ENCODE data around the gene CPLX3. TPM values are rescaled to one million over a fixed set of nuclear protein-coding genes. Genes with fewer than 3 reads are reported as not detected.
A peak's percentile ranks its signal among the peaks of the same experiment; 100 is the strongest.

The CPLX3 gene
- total and polyA plus RNA-seq, 2 donors (not counting 1 experiment from before 2014, with no cell fraction given), result not detected

GRCh38 chr15:74867466-74868038, 41.1 kb downstream of the CPLX3 start:
- Histone ChIP-seq H3K4me3 (replicated peaks in 1 of 4; ENCODE audit: control extremely low read depth in 1 of 4, insufficient read depth in 1 of 4, low read depth in 3 of 4, low read length in 4 of 4) (no peak overlapping the region), H3K36me3 (ENCODE audit: control insufficient read depth, insufficient read depth, low read length) (no peaks in the 10 kb centered on the region), H3K9ac (ENCODE audit: insufficient read depth, low read length) (no peak overlapping the region), H3K9me3 (ENCODE audit: control insufficient read depth, insufficient read depth, low read depth, low read length) (no peaks in the 10 kb centered on the region), H2AFZ (ENCODE audit: low read length) (no peak overlapping the region), H4K20me1 (ENCODE audit: control insufficient read depth, extremely low read depth, insufficient read depth, low read length) (no peaks in the 10 kb centered on the region), H3K4me2 (ENCODE audit: extremely low read depth, insufficient read depth, low read length) (no peak overlapping the region), H3K27ac (ENCODE audit: insufficient read depth, low read length) (no peak overlapping the region), H3K4me1 (ENCODE audit: control insufficient read depth, extremely low read depth, insufficient read depth, low read length) (peaks cover 4% of the 10 kb centered on the region), H3K79me2 (ENCODE audit: control insufficient read depth, insufficient read depth, low read length) (peaks cover 40% of the 10 kb centered on the region), H3K27me3 (ENCODE audit: control insufficient read depth, insufficient read depth, low read length) (no peaks in the 10 kb centered on the region)
- DNase-seq (ENCODE audit: low read depth in 2 of 2), result no peak
- no peak for TF ChIP-seq CTCF (conservative IDR thresholded peaks at IDR 0.05 in 1 of 2, IDR thresholded peaks at IDR 0.05 in 1 of 2; ENCODE audit: low read depth in 1 of 2, low read length in 2 of 2)
- TF ChIP-seq EZH2 (IDR thresholded peaks at IDR 0.05; ENCODE audit: low read length, missing control alignments), result no peak

GRCh38 chr15:74868059-74868458, 41.6 kb downstream of the CPLX3 start:
- H3K4me2 ChIP-seq (ENCODE audit: extremely low read depth, insufficient read depth, low read length), result no peak overlapping the region
- no peaks in the 10 kb centered on the region for H4K20me1 ChIP-seq (ENCODE audit: control insufficient read depth, extremely low read depth, insufficient read depth, low read length)
- no peaks in the 10 kb centered on the region for H3K27me3 ChIP-seq (ENCODE audit: control insufficient read depth, insufficient read depth, low read length)
- H3K27ac ChIP-seq (ENCODE audit: insufficient read depth, low read length), result no peak overlapping the region
- H3K36me3 ChIP-seq (ENCODE audit: control insufficient read depth, insufficient read depth, low read length), result no peaks in the 10 kb centered on the region
- H3K79me2 ChIP-seq (ENCODE audit: control insufficient read depth, insufficient read depth, low read length), result peaks cover 43% of the 10 kb centered on the region
- no peak overlapping the region for H3K4me3 ChIP-seq (replicated peaks in 1 of 4; ENCODE audit: control extremely low read depth in 1 of 4, insufficient read depth in 1 of 4, low read depth in 3 of 4, low read length in 4 of 4)
- no peak for TF ChIP-seq EZH2 (IDR thresholded peaks at IDR 0.05; ENCODE audit: low read length, missing control alignments)
- no peak for TF ChIP-seq CTCF (conservative IDR thresholded peaks at IDR 0.05 in 1 of 2, IDR thresholded peaks at IDR 0.05 in 1 of 2; ENCODE audit: low read depth in 1 of 2, low read length in 2 of 2)
- H3K4me1 ChIP-seq (ENCODE audit: control insufficient read depth, extremely low read depth, insufficient read depth, low read length), result peaks cover 4% of the 10 kb centered on the region
- H3K9me3 ChIP-seq (ENCODE audit: control insufficient read depth, insufficient read depth, low read depth, low read length), result no peaks in the 10 kb centered on the region
- H2AFZ ChIP-seq (ENCODE audit: low read length), result no peak overlapping the region
- DNase-seq (ENCODE audit: low read depth in 2 of 2), result no peak
- H3K9ac ChIP-seq (ENCODE audit: insufficient read depth, low read length), result no peak overlapping the region

- H2AFZ ChIP-seq (ENCODE audit: low read length), result no peak overlapping the region
- H3K36me3 ChIP-seq (ENCODE audit: control insufficient read depth, insufficient read depth, low read length), result no peaks in the 10 kb centered on the region
- no peak for TF ChIP-seq CTCF (conservative IDR thresholded peaks at IDR 0.05 in 1 of 2, IDR thresholded peaks at IDR 0.05 in 1 of 2; ENCODE audit: low read depth in 1 of 2, low read length in 2 of 2)
- peaks cover 4% of the 10 kb centered on the region for H3K4me1 ChIP-seq (ENCODE audit: control insufficient read depth, extremely low read depth, insufficient read depth, low read length)
- H3K4me3 ChIP-seq (replicated peaks in 1 of 4; ENCODE audit: control extremely low read depth in 1 of 4, insufficient read depth in 1 of 4, low read depth in 3 of 4, low read length in 4 of 4), result no peak overlapping the region
- peak overlapping the region; percentile 59 for H3K4me2 ChIP-seq (ENCODE audit: extremely low read depth, insufficient read depth, low read length)
- no peak for DNase-seq (ENCODE audit: low read depth in 2 of 2)
- H3K9ac ChIP-seq (ENCODE audit: insufficient read depth, low read length), result no peak overlapping the region
- H3K79me2 ChIP-seq (ENCODE audit: control insufficient read depth, insufficient read depth, low read length), result peaks cover 40% of the 10 kb centered on the region
- no peaks in the 10 kb centered on the region for H4K20me1 ChIP-seq (ENCODE audit: control insufficient read depth, extremely low read depth, insufficient read depth, low read length)
- no peaks in the 10 kb centered on the region for H3K9me3 ChIP-seq (ENCODE audit: control insufficient read depth, insufficient read depth, low read depth, low read length)
- no peaks in the 10 kb centered on the region for H3K27me3 ChIP-seq (ENCODE audit: control insufficient read depth, insufficient read depth, low read length)
- no peak overlapping the region for H3K27ac ChIP-seq (ENCODE audit: insufficient read depth, low read length)
Observed at GRCh38 chr15:74869372-74869725, 42.9 kb downstream of the CPLX3 start.

Measured in fibroblast of lung (primary cell).